PC-9 (cell line): Measurements from ENCODE around the gene BRK1. TPM values are rescaled to one million over a fixed set of nuclear protein-coding genes. Genes with fewer than 3 reads are reported as not detected.

ENCODE experiments used
- BruUV-seq: library from RNA; stranded (reverse); fragments of 400-500 nt; replicated peaks from 2 replicates; lab custom pipeline; 2021; lab: Mats Ljungman, UMichigan
- CTCF ChIA-PET: fragments of 300-600 bp; sonication (Branson Sonifier 250); formaldehyde crosslinking; loops from one replicate; lab custom pipeline; 2022; ENCODE audit warnings: antibody characterized with exemption; lab: Charles Lee
- POLR2A ChIA-PET: fragments of 300-600 bp; sonication (Branson Sonifier 250); formaldehyde crosslinking; loops from one replicate; lab custom pipeline; 2022; ENCODE audit warnings: antibody characterized with exemption; ENCODE audit not compliant: unreplicated experiment; lab: Charles Lee
- DNase-seq, 2 experiments: peaks; one replicate each; pipeline versions ENCODE4 v3.0.0 to v3.0.0-alpha.2; 2015 to 2022; ENCODE audit warnings: mixed read lengths in 1 of 2
- H2AFZ ChIP-seq: fragments of 200-600 bp; sonication (generic); 2 replicates; pipeline ENCODE4 v1.8.1; 2017; ENCODE audit warnings: antibody characterized with exemption
- H3F3A ChIP-seq: fragments of 200-600 bp; sonication (generic); 2 replicates; pipeline ENCODE4 v1.8.1; 2017; ENCODE audit warnings: antibody characterized with exemption, mild to moderate bottlenecking, low read depth; ENCODE audit not compliant: insufficient read depth
- H3K27ac ChIP-seq: fragments of 200-600 bp; sonication (generic); 2 replicates; pipeline ENCODE4 v1.6.1; 2016; ENCODE audit warnings: mixed run types
- H3K27me3 ChIP-seq: fragments of 200-600 bp; sonication (generic); 2 replicates; pipeline ENCODE4 v1.6.1; 2016; ENCODE audit warnings: low read depth, mixed run types; ENCODE audit not compliant: insufficient read depth
- H3K36me3 ChIP-seq: fragments of 200-600 bp; sonication (generic); 2 replicates; pipeline ENCODE4 v1.6.1; 2016; ENCODE audit warnings: low read depth, mixed run types
- H3K4me1 ChIP-seq: fragments of 200-600 bp; sonication (generic); replicated peaks from 2 replicates; pipeline ENCODE4 v1.6.1; 2016; ENCODE audit warnings: mixed run types; ENCODE audit not compliant: insufficient read depth
- H3K4me2 ChIP-seq: fragments of 200-600 bp; sonication (generic); 2 replicates; pipeline ENCODE4 v1.6.1; 2017; ENCODE audit warnings: mixed run types
- H3K4me3 ChIP-seq: fragments of 200-600 bp; sonication (generic); 2 replicates; pipeline ENCODE4 v1.6.1; 2016; ENCODE audit warnings: mixed run types
- H3K79me2 ChIP-seq: fragments of 200-600 bp; sonication (generic); 2 replicates; pipeline ENCODE4 v1.6.1; 2017; ENCODE audit warnings: low read depth, mixed run types
- H3K9me2 ChIP-seq: fragments of 200-600 bp; sonication (generic); 2 replicates; pipeline ENCODE4 v1.8.1; 2017; ENCODE audit warnings: mild to moderate bottlenecking; ENCODE audit not compliant: insufficient read depth
- H3K9me3 ChIP-seq: fragments of 200-600 bp; sonication (generic); 2 replicates; pipeline ENCODE4 v1.8.1; 2016; ENCODE audit warnings: low read depth; ENCODE audit not compliant: insufficient read depth
- H4K20me1 ChIP-seq: fragments of 200-600 bp; sonication (generic); 2 replicates; pipeline ENCODE4 v1.8.1; 2017; ENCODE audit not compliant: insufficient read depth
- EZH2 ChIP-seq: fragments of 200-600 bp; sonication (generic); IDR thresholded peaks from 2 replicates; pipeline ENCODE4 v1.8.0; 2017; ENCODE audit warnings: antibody characterized with exemption, low read depth
- intact Hi-C: fragments of 100-400 bp; cut with micrococcal nuclease; formaldehyde crosslinking; loops from one replicate; pipeline ENCODE4 v1.10.0; 2022; ENCODE audit not compliant: unreplicated experiment
- total RNA-seq: library from RNA; stranded (reverse); gene quantifications from 2 replicates; pipeline ENCODE4 v1.2.3, GENCODE V29; 2021
- TF ChIP-seq, protein P1 (sequence below): fragments of 200-600 bp; sonication (generic); conservative IDR thresholded peaks from 2 replicates; pipeline ENCODE4 v1.6.1; 2017; ENCODE audit warnings: mixed run types, antibody characterized with exemption, mild to moderate bottlenecking, moderate library complexity

BRK1 gene
- total RNA-seq, 1 experiment from 2014 or later, result 109 TPM

DNA sequence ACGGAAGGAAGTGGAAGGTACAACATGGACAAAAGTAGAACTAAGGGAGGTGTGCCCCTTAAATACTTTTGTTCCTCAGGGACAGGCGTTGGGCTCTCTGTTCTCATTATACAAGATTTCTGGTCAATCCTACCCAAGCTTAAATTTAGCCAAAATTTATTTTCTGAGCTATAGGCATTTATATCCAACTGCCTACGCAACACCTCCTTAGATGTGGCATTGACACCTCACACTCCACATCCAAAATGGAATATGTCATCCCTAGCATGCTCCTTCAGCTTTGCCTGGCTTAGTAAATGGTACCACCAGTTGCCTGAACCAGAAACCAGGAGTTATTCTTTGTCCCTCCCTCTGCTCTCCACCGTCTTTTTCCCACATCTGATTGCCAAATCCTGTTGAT is 33.6 kb upstream of the BRK1 start:
- peaks cover 19% of the 10 kb centered on the region for H3F3A ChIP-seq
- TF ChIP-seq EZH2, result no peak
- TF ChIP-seq, protein P1, sequence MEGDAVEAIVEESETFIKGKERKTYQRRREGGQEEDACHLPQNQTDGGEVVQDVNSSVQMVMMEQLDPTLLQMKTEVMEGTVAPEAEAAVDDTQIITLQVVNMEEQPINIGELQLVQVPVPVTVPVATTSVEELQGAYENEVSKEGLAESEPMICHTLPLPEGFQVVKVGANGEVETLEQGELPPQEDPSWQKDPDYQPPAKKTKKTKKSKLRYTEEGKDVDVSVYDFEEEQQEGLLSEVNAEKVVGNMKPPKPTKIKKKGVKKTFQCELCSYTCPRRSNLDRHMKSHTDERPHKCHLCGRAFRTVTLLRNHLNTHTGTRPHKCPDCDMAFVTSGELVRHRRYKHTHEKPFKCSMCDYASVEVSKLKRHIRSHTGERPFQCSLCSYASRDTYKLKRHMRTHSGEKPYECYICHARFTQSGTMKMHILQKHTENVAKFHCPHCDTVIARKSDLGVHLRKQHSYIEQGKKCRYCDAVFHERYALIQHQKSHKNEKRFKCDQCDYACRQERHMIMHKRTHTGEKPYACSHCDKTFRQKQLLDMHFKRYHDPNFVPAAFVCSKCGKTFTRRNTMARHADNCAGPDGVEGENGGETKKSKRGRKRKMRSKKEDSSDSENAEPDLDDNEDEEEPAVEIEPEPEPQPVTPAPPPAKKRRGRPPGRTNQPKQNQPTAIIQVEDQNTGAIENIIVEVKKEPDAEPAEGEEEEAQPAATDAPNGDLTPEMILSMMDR, result no peak
- no peak overlapping the region for H3K4me2 ChIP-seq
- no TSS peak for BruUV-seq
- CTCF ChIA-PET, result no interaction called here
- POLR2A ChIA-PET, result no interaction called here
- no peak for DNase-seq
- no peaks in the 10 kb centered on the region for H3K27me3 ChIP-seq
- no peak overlapping the region for H3K27ac ChIP-seq
- H3K4me3 ChIP-seq, result no peak overlapping the region
- no peaks in the 10 kb centered on the region for H3K9me3 ChIP-seq
- H3K79me2 ChIP-seq, result no peaks in the 10 kb centered on the region
- H3K4me1 ChIP-seq, result peaks cover 20% of the 10 kb centered on the region
- intact Hi-C loops, result loop anchor here (10.0 kb wide), 1 partner anchor 143 kb away; no protein-coding TSS in a partner anchor
- no peaks in the 10 kb centered on the region for H3K9me2 ChIP-seq
- no peak overlapping the region for H2AFZ ChIP-seq
- no peaks in the 10 kb centered on the region for H4K20me1 ChIP-seq
- H3K36me3 ChIP-seq, result 0 out of 2 replicates have a peak, but pooled peaks cover 15% of the 10 kb centered on the region

DNA sequence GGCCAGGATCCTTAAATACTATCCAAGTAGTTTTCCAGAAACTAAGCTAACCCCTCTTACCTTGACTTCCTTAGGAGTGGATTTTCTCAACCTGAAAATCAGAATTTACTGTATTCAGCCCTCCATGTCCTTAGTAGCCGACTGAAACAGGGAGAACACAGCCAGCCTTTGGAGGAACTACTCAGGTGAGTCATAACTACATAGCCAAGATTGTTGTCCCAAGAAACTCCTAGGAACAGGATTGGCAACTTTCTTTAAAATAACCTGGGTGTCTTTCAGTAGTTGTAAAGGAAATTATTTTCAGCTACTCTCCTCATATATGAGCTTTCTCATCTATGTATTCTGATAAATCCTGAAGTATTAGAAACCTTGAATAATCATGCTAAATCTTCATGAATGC is 29.7 kb upstream of the BRK1 start:
- Histone ChIP-seq H2AFZ (no peak overlapping the region), H3K27ac (peak overlapping the region; percentile 55), H3K27me3 (no peaks in the 10 kb centered on the region), H3K9me3 (no peaks in the 10 kb centered on the region), H3K4me2 (peak overlapping the region; percentile 66), H3K9me2 (no peaks in the 10 kb centered on the region), H3K4me1 (peaks cover 26% of the 10 kb centered on the region), H3K79me2 (no peaks in the 10 kb centered on the region), H3K36me3 (peaks cover 25% of the 10 kb centered on the region; the same call in 1 of the 2 replicates), H3F3A (peaks cover 13% of the 10 kb centered on the region), H3K4me3 (no peak overlapping the region), H4K20me1 (no peaks in the 10 kb centered on the region)
- ChIA-PET CTCF (no interaction called here), POLR2A (no interaction called here)
- no peak for TF ChIP-seq EZH2
- TF ChIP-seq, protein P1, result no peak
- DNase-seq, result peak; percentile 14 to 81
- no TSS peak for BruUV-seq
- intact Hi-C loops, result loop anchor here (10.0 kb wide), 1 partner anchor 139 kb away; no protein-coding TSS in a partner anchor

GRCh38 chr3:10088256-10088655 is 27.2 kb upstream of the BRK1 start:
- TF ChIP-seq, protein P1, result no peak
- TF ChIP-seq EZH2, result no peak
- no TSS peak for BruUV-seq
- Histone ChIP-seq H4K20me1 (no peaks in the 10 kb centered on the region), H3K9me3 (no peaks in the 10 kb centered on the region), H3K9me2 (no peaks in the 10 kb centered on the region), H3K4me1 (peaks cover 26% of the 10 kb centered on the region), H3K79me2 (no peaks in the 10 kb centered on the region), H3K4me2 (no peak overlapping the region), H3K36me3 (peaks cover 21% of the 10 kb centered on the region; the same call in 1 of the 2 replicates), H3K27me3 (no peaks in the 10 kb centered on the region), H3K4me3 (no peak overlapping the region), H3F3A (peaks cover 8% of the 10 kb centered on the region), H2AFZ (no peak overlapping the region), H3K27ac (no peak overlapping the region)
- ChIA-PET CTCF (no interaction called here), POLR2A (interaction anchor here (0.7 kb wide), 2 partner anchors 45 to 111 kb away, joined by 5 to 6 read pairs; no protein-coding TSS in a partner anchor)
- intact Hi-C loops, result loop anchor here (10.0 kb wide), 1 partner anchor 137 kb away; no protein-coding TSS in a partner anchor
- no peak for DNase-seq
